SK-N-SH (cell line): ENCODE results near the gene KRT81.

Source experiments
- EP300 ChIP-seq, 2 experiments: IDR thresholded peaks; 2 replicates each; pipeline versions ENCODE4 v1.4.0 to v1.6.1; 2012; ENCODE audit warnings: borderline replicate concordance in 1 of 2, low read depth in 1 of 2, low read length in 1 of 2
- TCF12 ChIP-seq: IDR thresholded peaks from 2 replicates; pipeline ENCODE4 v1.4.0; 2012
- USF1 ChIP-seq: IDR thresholded peaks from 2 replicates; pipeline ENCODE4 v1.4.0; 2012; ENCODE audit warnings: low read depth, borderline replicate concordance

DNA sequence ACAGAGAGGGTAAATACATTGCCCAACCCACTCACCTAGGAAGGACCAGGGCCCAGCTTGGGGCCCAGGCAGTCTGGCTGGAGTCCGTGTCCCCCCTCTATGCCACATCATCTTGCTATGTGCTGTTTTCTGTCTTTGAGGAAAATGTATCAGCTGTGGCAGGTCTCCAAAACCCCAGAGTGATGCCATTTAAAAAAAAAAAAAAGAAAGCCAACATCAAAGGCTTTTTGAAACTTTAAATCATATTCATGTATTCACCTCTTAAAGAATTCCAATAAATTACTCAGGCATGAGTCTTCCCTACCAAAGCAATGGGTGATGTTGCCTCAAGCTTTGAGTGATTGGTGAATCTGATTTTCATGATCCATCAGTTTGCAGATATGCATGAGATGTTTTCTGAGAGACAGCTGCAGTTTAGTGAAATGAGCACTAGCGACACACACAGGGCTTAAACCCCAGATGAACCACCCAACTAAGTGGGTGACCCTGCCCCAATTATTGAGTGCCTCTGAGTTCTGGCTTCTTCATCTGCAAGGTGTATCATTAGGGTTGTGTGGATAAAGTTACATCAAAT is 6.1 kb downstream of the KRT81 start:
- TF ChIP-seq TCF12, result peak; percentile 94
- no peak for TF ChIP-seq USF1
- peak in 1 of 2 experiments; percentile 84; a peak in 2 of 4 replicates for TF ChIP-seq EP300 (IDR thresholded peaks at IDR 0.05; ENCODE audit: borderline replicate concordance in 1 of 2, low read depth in 1 of 2, low read length in 1 of 2)
